IMR-90 (cell line): ENCODE measurements around the gene SLC34A2. TPM values are rescaled to one million over a fixed set of nuclear protein-coding genes. Genes with fewer than 3 reads are reported as not detected.

ENCODE experiments used
- ATAC-seq: fragments of 200-7000 bp; cut with Tn5 transposase; 2 replicates; pipeline ENCODE4 v1.9.1; 2020; ENCODE audit warnings: low read depth, mild to moderate bottlenecking, moderate library complexity
- BruUV-seq: library from RNA; stranded (reverse); fragments of 400-500 nt; replicated peaks from 2 replicates; lab custom pipeline; 2021; lab: Mats Ljungman, UMichigan
- CTCF ChIA-PET: fragments of 300-600 bp; formaldehyde crosslinking; extraction: SDS; loops from one replicate; lab custom pipeline; 2021; ENCODE audit warnings: antibody characterized with exemption; lab: Yijun Ruan, JAX
- POLR2A ChIA-PET: fragments of 300-600 bp; sonication (Branson Sonifier 250); formaldehyde crosslinking; loops from one replicate; lab custom pipeline; 2022; ENCODE audit warnings: antibody characterized with exemption; ENCODE audit not compliant: unreplicated experiment; lab: Charles Lee
- DNase-seq: peaks from one replicate; pipeline ENCODE4 v3.0.0; 2013
- H2AFZ ChIP-seq: replicated peaks from 2 replicates; pipeline ENCODE3; 2013; ENCODE audit warnings: low read length, mild to moderate bottlenecking; ENCODE audit not compliant: poor library complexity
- H2AK5ac ChIP-seq: 2 replicates; pipeline ENCODE4 v1.6.1; 2013; ENCODE audit warnings: low read depth, low read length, inconsistent platforms
- H2AK9ac ChIP-seq: replicated peaks from 2 replicates; pipeline ENCODE3; 2013; ENCODE audit warnings: mild to moderate bottlenecking, low read depth, low read length, moderate library complexity; ENCODE audit not compliant: poor library complexity
- H2BK120ac ChIP-seq: 2 replicates; pipeline ENCODE4 v1.6.1; 2013; ENCODE audit warnings: low read depth, low read length, inconsistent platforms
- H2BK15ac ChIP-seq: 3 replicates; pipeline ENCODE4 v1.6.1; 2013; ENCODE audit warnings: low read depth, low read length, inconsistent platforms
- H2BK20ac ChIP-seq: 2 replicates; pipeline ENCODE4 v1.6.1; 2013; ENCODE audit warnings: low read depth, mild to moderate bottlenecking, inconsistent platforms, low read length, moderate library complexity
- H2BK5ac ChIP-seq: 2 replicates; pipeline ENCODE4 v1.6.1; 2013; ENCODE audit warnings: mild to moderate bottlenecking, low read depth, low read length, inconsistent platforms; ENCODE audit not compliant: poor library complexity, severe bottlenecking
- H3K14ac ChIP-seq: replicated peaks from 2 replicates; pipeline ENCODE4 v1.6.1; 2013; ENCODE audit warnings: low read depth, low read length, inconsistent platforms
- H3K18ac ChIP-seq: 2 replicates; pipeline ENCODE4 v1.6.1; 2013; ENCODE audit warnings: low read depth, low read length, control low read depth
- H3K23ac ChIP-seq: 2 replicates; pipeline ENCODE4 v1.6.1; 2013; ENCODE audit warnings: low read depth, low read length, inconsistent platforms
- H3K27ac ChIP-seq: 2 replicates; pipeline ENCODE4 v1.5.1; 2013; ENCODE audit warnings: mild to moderate bottlenecking, control low read depth, low read length; ENCODE audit not compliant: insufficient read depth
- H3K27me3 ChIP-seq: 2 replicates; pipeline ENCODE4 v1.6.1; 2013; ENCODE audit warnings: low read length; ENCODE audit not compliant: control insufficient read depth, insufficient read depth
- H3K36me3 ChIP-seq: 2 replicates; pipeline ENCODE4 v1.6.1; 2013; ENCODE audit warnings: low read length, mixed read lengths; ENCODE audit not compliant: control insufficient read depth, insufficient read depth
- H3K4ac ChIP-seq: 2 replicates; pipeline ENCODE4 v1.6.1; 2013; ENCODE audit warnings: low read depth, low read length, inconsistent platforms
- H3K4me1 ChIP-seq: 2 replicates; pipeline ENCODE4 v1.6.1; 2013; ENCODE audit warnings: low read length, mixed read lengths; ENCODE audit not compliant: control insufficient read depth, insufficient read depth
- H3K4me2 ChIP-seq: 2 replicates; pipeline ENCODE4 v1.6.1; 2013; ENCODE audit warnings: low read depth, mild to moderate bottlenecking, control low read depth, low read length, moderate library complexity
- H3K4me3 ChIP-seq: 2 replicates; pipeline ENCODE4 v1.5.1; 2013; ENCODE audit warnings: low read depth, mild to moderate bottlenecking, control low read depth, low read length, moderate library complexity; ENCODE audit not compliant: insufficient read depth
- H3K56ac ChIP-seq: 2 replicates; pipeline ENCODE4 v1.6.1; 2013; ENCODE audit warnings: low read length, inconsistent platforms; ENCODE audit not compliant: insufficient read depth; ENCODE audit errors: extremely low read depth
- H3K79me1 ChIP-seq, 2 experiments: 2 replicates each; pipeline ENCODE4 v1.6.1; 2013; ENCODE audit warnings: low read length in 2 of 2, inconsistent platforms in 1 of 2, low read depth in 1 of 2
- H3K9ac ChIP-seq: 2 replicates; pipeline ENCODE4 v1.6.1; 2013; ENCODE audit warnings: low read depth, low read length, control low read depth
- H3K9me1 ChIP-seq: 2 replicates; pipeline ENCODE4 v1.6.1; 2013; ENCODE audit warnings: low read length, inconsistent platforms; ENCODE audit not compliant: insufficient read depth
- H3K9me3 ChIP-seq: 2 replicates; pipeline ENCODE4 v1.6.1; 2013; ENCODE audit warnings: low read length; ENCODE audit not compliant: control insufficient read depth, insufficient read depth
- H4K20me1 ChIP-seq: 2 replicates; pipeline ENCODE4 v1.6.1; 2013; ENCODE audit warnings: low read length, inconsistent platforms; ENCODE audit not compliant: insufficient read depth
- H4K5ac ChIP-seq: 2 replicates; pipeline ENCODE4 v1.6.1; 2013; ENCODE audit warnings: mild to moderate bottlenecking, low read depth, low read length, control low read depth
- H4K8ac ChIP-seq, 2 experiments: 2 replicates each; pipeline ENCODE4 v1.6.1; 2013; ENCODE audit warnings: low read depth in 2 of 2, low read length in 2 of 2, control low read depth in 1 of 2, inconsistent platforms in 1 of 2
- H4K91ac ChIP-seq: 2 replicates; pipeline ENCODE4 v1.6.1; 2013; ENCODE audit warnings: low read depth, low read length, inconsistent platforms; ENCODE audit not compliant: insufficient read depth
- CEBPB ChIP-seq: IDR thresholded peaks from 2 replicates; pipeline ENCODE4 v1.6.1; 2012; ENCODE audit warnings: low read depth, low read length, improper control_type of control experiment
- CTCF ChIP-seq: conservative IDR thresholded peaks from 2 replicates; pipeline ENCODE4 v1.5.1; 2012; ENCODE audit warnings: mild to moderate bottlenecking, low read depth, low read length, improper control_type of control experiment
- ELK1 ChIP-seq: fragments of 150-350 bp; IDR thresholded peaks from 2 replicates; pipeline ENCODE4 v1.6.1; 2016; ENCODE audit warnings: low read depth, mild to moderate bottlenecking, low read length, moderate library complexity, borderline replicate concordance
- MAFK ChIP-seq: IDR thresholded peaks from 2 replicates; pipeline ENCODE4 v1.6.1; 2012; ENCODE audit warnings: low read depth, low read length, improper control_type of control experiment
- MXI1 ChIP-seq: IDR thresholded peaks from 2 replicates; pipeline ENCODE4 v1.6.1; 2012; ENCODE audit warnings: low read depth, mild to moderate bottlenecking, low read length, moderate library complexity, borderline replicate concordance
- POLR2A ChIP-seq: IDR thresholded peaks from 2 replicates; pipeline ENCODE4 v1.6.1; 2012; ENCODE audit warnings: mild to moderate bottlenecking, low read depth, low read length
- RAD21 ChIP-seq: IDR thresholded peaks from 2 replicates; pipeline ENCODE4 v1.6.1; 2012; ENCODE audit warnings: low read length, improper control_type of control experiment
- USF2 ChIP-seq: fragments of 150-350 bp; IDR thresholded peaks from 2 replicates; pipeline ENCODE4 v1.6.1; 2017; ENCODE audit warnings: mild to moderate bottlenecking, antibody characterized with exemption, low read length, low read depth
- WGBS, 2 experiments: methylation state at CpG; one replicate each; pipeline versions ENCODE4 v1.1.5 to v1.1.7; 2013; ENCODE audit warnings: missing lambda C conversion rate in 2 of 2; ENCODE audit not compliant: insufficient read length in 1 of 2; ENCODE audit errors: extremely low coverage in 2 of 2; 5-methylcytosine and 5-hydroxymethylcytosine counted together
- dilution Hi-C: fragments of 300-500 bp; cut with HindIII; formaldehyde crosslinking; loops from one replicate; pipeline ENCODE4 v1.14.3; 2018; ENCODE audit warnings: low sequenced_read_pairs; ENCODE audit not compliant: unreplicated experiment
- in situ Hi-C: fragments of 300-500 bp; cut with MboI; formaldehyde crosslinking; loops from 3 replicates; pipeline ENCODE4 v1.14.3; 2019; ENCODE audit warnings: low sequenced_read_pairs, inconsistent platforms, mixed read lengths
- intact Hi-C: fragments of 100-400 bp; cut with micrococcal nuclease; formaldehyde crosslinking; loops from 2 replicates; pipeline ENCODE4 v1.10.0; 2022
- polyA plus RNA-seq, 3 experiments: library from polyadenylated mRNA; depleted of rRNA; stranded (reverse); fragments of >200 nt; gene quantifications; 2 replicates each; pipeline ENCODE4 v1.2.3, GENCODE V29; 2012; ENCODE audit warnings: low replicate concordance in 1 of 3
- total RNA-seq: library from RNA; depleted of rRNA; stranded (reverse); fragments of >200 nt; gene quantifications from 2 replicates; pipeline ENCODE4 v1.2.3, GENCODE V29; 2012

Gene SLC34A2
- total and polyA plus RNA-seq, 2 of the 4 experiments (the other 2 are of a cell fraction) = not detected

GRCh38 chr4:25621027-25621930 is 34.4 kb upstream of the SLC34A2 start:
- Histone ChIP-seq H3K23ac (no peak overlapping the region), H2AFZ (no peak overlapping the region), H3K4me3 (no peak overlapping the region), H3K4me2 (no peak overlapping the region), H2BK120ac (no peak overlapping the region), H2BK20ac (no peak overlapping the region), H4K20me1 (no peaks in the 10 kb centered on the region), H3K79me1 (no peaks in the 10 kb centered on the region), H3K56ac (no peak overlapping the region), H3K14ac (no peak overlapping the region), H3K4ac (no peak overlapping the region), H3K36me3 (no peaks in the 10 kb centered on the region), H3K27me3 (peaks cover 2% of the 10 kb centered on the region; the same call in 1 of the 2 replicates), H2AK5ac (no peak overlapping the region), H3K18ac (no peak overlapping the region), H4K8ac (no peak overlapping the region), H2AK9ac (no peak overlapping the region), H3K9me3 (no peaks in the 10 kb centered on the region), H3K27ac (no peak overlapping the region), H2BK15ac (no peak overlapping the region), H4K91ac (no peak overlapping the region), H3K4me1 (no peaks in the 10 kb centered on the region), H3K9ac (no peak overlapping the region), H4K5ac (no peak overlapping the region), H2BK5ac (no peak overlapping the region), H3K9me1 (no peaks in the 10 kb centered on the region)
- ATAC-seq (no peak), DNase-seq (no peak)
- ChIA-PET CTCF (no interaction called here), POLR2A (no interaction called here)
- in situ Hi-C loops (no loop called here), intact Hi-C loops (no loop called here), dilution Hi-C loops (no loop called here)
- BruUV-seq = no TSS peak
- WGBS, 2 experiments = 33% methylated on average over 1 of the region's 15 CpGs; no CpG with 5 or more reads in 1 of the 2 experiments
- TF ChIP-seq ELK1 = no peak
- no peak for TF ChIP-seq USF2
- TF ChIP-seq MXI1 = no peak
- TF ChIP-seq RAD21 = no peak
- TF ChIP-seq MAFK = no peak
- no peak for TF ChIP-seq POLR2A
- no peak for TF ChIP-seq CEBPB
- no peak for TF ChIP-seq CTCF
